OCI-LY1 (cell line): ENCODE data around the gene CD163L1.

Experiments used
- H2AFZ ChIP-seq: fragments of 200-600 bp; sonication (generic), shearing (Covaris generic); 2 replicates; pipeline ENCODE4 v1.6.0; 2014; ENCODE audit warnings: antibody characterized with exemption, mild to moderate bottlenecking, low read length
- H3F3A ChIP-seq: fragments of 200-600 bp; sonication (generic), shearing (Covaris generic); 2 replicates; pipeline ENCODE4 v1.6.0; 2014; ENCODE audit warnings: mild to moderate bottlenecking, antibody characterized with exemption, low read length, moderate library complexity; ENCODE audit not compliant: insufficient read depth
- H3K27ac ChIP-seq: fragments of 200-600 bp; sonication (generic); 2 replicates; pipeline ENCODE4 v1.5.1; 2014; ENCODE audit warnings: low read length, mixed run types, mild to moderate bottlenecking, low read depth; ENCODE audit not compliant: poor library complexity, severe bottlenecking
- H3K27me3 ChIP-seq: fragments of 200-600 bp; sonication (generic); 2 replicates; pipeline ENCODE4 v1.6.0; 2014; ENCODE audit warnings: antibody characterized with exemption, mild to moderate bottlenecking, low read length, moderate library complexity; ENCODE audit not compliant: insufficient read depth
- H3K36me3 ChIP-seq: fragments of 200-600 bp; sonication (generic); 2 replicates; pipeline ENCODE4 v1.6.1; 2014; ENCODE audit warnings: mild to moderate bottlenecking, antibody characterized with exemption, low read length, moderate library complexity, mixed read lengths; ENCODE audit not compliant: insufficient read depth
- H3K4me1 ChIP-seq: fragments of 200-600 bp; sonication (generic); 2 replicates; pipeline ENCODE4 v1.5.1; 2014; ENCODE audit warnings: mild to moderate bottlenecking, low read length, moderate library complexity; ENCODE audit not compliant: insufficient read depth, severe bottlenecking
- H3K4me2 ChIP-seq: fragments of 200-600 bp; sonication (generic), shearing (Covaris generic); 2 replicates; pipeline ENCODE4 v1.6.1; 2014; ENCODE audit warnings: low read length
- H3K4me3 ChIP-seq: fragments of 200-600 bp; sonication (generic); 2 replicates; pipeline ENCODE4 v1.5.1; 2014; ENCODE audit warnings: low read length, low read depth, mild to moderate bottlenecking, mixed read lengths; ENCODE audit not compliant: poor library complexity, severe bottlenecking
- H3K79me2 ChIP-seq: fragments of 200-600 bp; shearing (Covaris generic); 2 replicates; pipeline ENCODE4 v1.6.1; 2016; ENCODE audit warnings: mixed run types, low read length, mixed read lengths; ENCODE audit not compliant: insufficient read depth
- H3K9ac ChIP-seq: fragments of 200-600 bp; sonication (generic), shearing (Covaris generic); 2 replicates; pipeline ENCODE4 v1.6.1; 2014; ENCODE audit warnings: mild to moderate bottlenecking, low read length, mixed read lengths
- H3K9me2 ChIP-seq: fragments of 200-600 bp; sonication (generic), shearing (Covaris generic); 2 replicates; pipeline ENCODE4 v1.6.1; 2014; ENCODE audit warnings: low read depth, mild to moderate bottlenecking, low read length, mixed read lengths
- H3K9me3 ChIP-seq: fragments of 200-600 bp; shearing (Covaris generic); 2 replicates; pipeline ENCODE4 v1.6.1; 2014; ENCODE audit warnings: low read length, mixed read lengths
- H4K20me1 ChIP-seq: fragments of 200-600 bp; sonication (generic), shearing (Covaris generic); 2 replicates; pipeline ENCODE4 v1.6.0; 2016; ENCODE audit warnings: mild to moderate bottlenecking, low read length; ENCODE audit not compliant: insufficient read depth
- EZH2 ChIP-seq: fragments of 200-600 bp; sonication (generic), shearing (Covaris generic); IDR thresholded peaks from 2 replicates; pipeline ENCODE4 v1.8.0; 2017; ENCODE audit warnings: borderline replicate concordance, mixed run types, mild to moderate bottlenecking, antibody characterized with exemption, low read length, moderate library complexity, mixed read lengths
- TF ChIP-seq, protein P1 (sequence below): fragments of 200-600 bp; sonication (generic), shearing (Covaris generic); IDR thresholded peaks from 2 replicates; pipeline ENCODE4 v1.5.1; 2017; ENCODE audit warnings: mild to moderate bottlenecking, antibody characterized with exemption, low read length, moderate library complexity, mixed read lengths

CD163L1 gene

DNA sequence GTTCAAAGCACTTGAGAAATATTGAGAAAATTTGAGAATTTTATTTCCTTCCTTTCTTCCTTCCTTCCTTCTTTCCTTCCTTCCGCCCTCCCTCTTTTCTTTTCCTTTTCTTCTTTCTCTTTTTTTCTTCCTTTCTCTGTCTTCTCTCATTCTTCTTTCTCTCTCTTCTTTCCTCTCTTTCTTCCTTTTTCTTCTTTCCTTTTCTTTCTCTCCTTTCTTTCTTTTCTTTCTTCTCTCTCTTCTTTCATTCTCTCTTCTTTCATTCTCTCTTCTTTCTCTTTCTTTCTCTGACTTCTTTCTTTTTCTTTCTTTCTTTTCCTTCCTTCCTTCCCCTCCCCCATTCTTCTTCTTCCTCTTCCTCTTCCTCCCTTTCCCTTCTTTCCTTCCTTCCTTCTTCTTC lies 44.9 kb downstream of the CD163L1 start:
- no peak overlapping the region for H3K27ac ChIP-seq
- TF ChIP-seq, protein P1, sequence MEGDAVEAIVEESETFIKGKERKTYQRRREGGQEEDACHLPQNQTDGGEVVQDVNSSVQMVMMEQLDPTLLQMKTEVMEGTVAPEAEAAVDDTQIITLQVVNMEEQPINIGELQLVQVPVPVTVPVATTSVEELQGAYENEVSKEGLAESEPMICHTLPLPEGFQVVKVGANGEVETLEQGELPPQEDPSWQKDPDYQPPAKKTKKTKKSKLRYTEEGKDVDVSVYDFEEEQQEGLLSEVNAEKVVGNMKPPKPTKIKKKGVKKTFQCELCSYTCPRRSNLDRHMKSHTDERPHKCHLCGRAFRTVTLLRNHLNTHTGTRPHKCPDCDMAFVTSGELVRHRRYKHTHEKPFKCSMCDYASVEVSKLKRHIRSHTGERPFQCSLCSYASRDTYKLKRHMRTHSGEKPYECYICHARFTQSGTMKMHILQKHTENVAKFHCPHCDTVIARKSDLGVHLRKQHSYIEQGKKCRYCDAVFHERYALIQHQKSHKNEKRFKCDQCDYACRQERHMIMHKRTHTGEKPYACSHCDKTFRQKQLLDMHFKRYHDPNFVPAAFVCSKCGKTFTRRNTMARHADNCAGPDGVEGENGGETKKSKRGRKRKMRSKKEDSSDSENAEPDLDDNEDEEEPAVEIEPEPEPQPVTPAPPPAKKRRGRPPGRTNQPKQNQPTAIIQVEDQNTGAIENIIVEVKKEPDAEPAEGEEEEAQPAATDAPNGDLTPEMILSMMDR: no peak
- TF ChIP-seq EZH2: no peak
- no peak overlapping the region for H3K4me3 ChIP-seq
- H4K20me1 ChIP-seq: no peaks in the 10 kb centered on the region
- no peaks in the 10 kb centered on the region for H3F3A ChIP-seq
- H3K9me3 ChIP-seq: no peaks in the 10 kb centered on the region
- no peaks in the 10 kb centered on the region for H3K9me2 ChIP-seq
- no peak overlapping the region for H3K9ac ChIP-seq
- no peak overlapping the region for H2AFZ ChIP-seq
- no peak overlapping the region for H3K4me2 ChIP-seq
- H3K4me1 ChIP-seq: no peaks in the 10 kb centered on the region
- no peaks in the 10 kb centered on the region for H3K79me2 ChIP-seq
- no peaks in the 10 kb centered on the region for H3K36me3 ChIP-seq
- H3K27me3 ChIP-seq: no peaks in the 10 kb centered on the region

GRCh38 chr12:7396418-7396817 lies 47.5 kb downstream of the CD163L1 start:
- Histone ChIP-seq H3K36me3 (no peaks in the 10 kb centered on the region), H3K79me2 (no peaks in the 10 kb centered on the region), H3K9ac (no peak overlapping the region), H3F3A (no peaks in the 10 kb centered on the region), H3K9me3 (no peaks in the 10 kb centered on the region), H3K27me3 (no peaks in the 10 kb centered on the region), H2AFZ (no peak overlapping the region), H3K4me3 (no peak overlapping the region), H3K27ac (no peak overlapping the region), H4K20me1 (no peaks in the 10 kb centered on the region), H3K4me2 (no peak overlapping the region), H3K9me2 (no peaks in the 10 kb centered on the region), H3K4me1 (no peaks in the 10 kb centered on the region)
- no peak for TF ChIP-seq EZH2
- TF ChIP-seq, protein P1: no peak

DNA sequence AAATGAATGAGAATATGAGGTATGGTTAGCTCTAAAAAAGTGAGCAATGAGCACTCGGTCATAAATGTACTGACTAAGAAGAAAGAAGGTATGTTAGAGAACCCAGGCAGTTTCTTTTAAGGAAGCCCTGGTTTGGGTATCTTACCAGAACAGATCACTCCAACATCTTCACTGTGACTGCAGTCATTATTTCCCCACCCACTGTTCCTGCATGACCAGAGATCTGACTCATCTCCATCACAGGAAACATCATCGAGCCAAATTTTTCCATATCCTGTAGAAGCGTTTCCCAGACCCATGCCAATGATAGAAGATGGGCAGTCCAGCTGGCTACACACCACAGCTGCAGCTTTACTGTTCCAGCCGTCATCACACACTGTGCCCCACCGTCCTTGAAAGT lies 48.0 kb downstream of the CD163L1 start:
- H4K20me1 ChIP-seq: no peaks in the 10 kb centered on the region

More for the DNA sequence above, 48.0 kb downstream of the CD163L1 start:
- Histone ChIP-seq H3K27me3 (no peaks in the 10 kb centered on the region), H3K9ac (no peak overlapping the region), H3K79me2 (no peaks in the 10 kb centered on the region), H3K4me1 (no peaks in the 10 kb centered on the region), H3K36me3 (no peaks in the 10 kb centered on the region), H2AFZ (no peak overlapping the region), H3F3A (no peaks in the 10 kb centered on the region), H3K4me2 (no peak overlapping the region), H3K27ac (no peak overlapping the region), H3K9me2 (no peaks in the 10 kb centered on the region), H3K9me3 (no peaks in the 10 kb centered on the region), H3K4me3 (no peak overlapping the region)
- no peak for TF ChIP-seq EZH2
- TF ChIP-seq, protein P1: no peak
